Choroid plexus epithelial cell (primary cell): ENCODE results near the gene ZER1.
A peak's percentile ranks its signal among the peaks of the same experiment; 100 is the strongest.

Experiments used
- DNase-seq: peaks from one replicate; pipeline ENCODE4 v3.0.0-alpha.2; 2010; ENCODE audit warnings: low read depth
- H3K4me3 ChIP-seq: 2 replicates; pipeline ENCODE4 v1.5.1; 2011; ENCODE audit warnings: low read depth, mild to moderate bottlenecking, control low read depth, low read length, moderate library complexity
- TF ChIP-seq, protein P1 (sequence below): conservative IDR thresholded peaks from 2 replicates; pipeline ENCODE4 v1.5.1; 2011; ENCODE audit warnings: low read depth, mild to moderate bottlenecking, control low read depth, inconsistent platforms, low read length, moderate library complexity

Gene ZER1

GRCh38 chr9:128706045-128706444, 65.7 kb downstream of the ZER1 start:
- TF ChIP-seq, protein P1, sequence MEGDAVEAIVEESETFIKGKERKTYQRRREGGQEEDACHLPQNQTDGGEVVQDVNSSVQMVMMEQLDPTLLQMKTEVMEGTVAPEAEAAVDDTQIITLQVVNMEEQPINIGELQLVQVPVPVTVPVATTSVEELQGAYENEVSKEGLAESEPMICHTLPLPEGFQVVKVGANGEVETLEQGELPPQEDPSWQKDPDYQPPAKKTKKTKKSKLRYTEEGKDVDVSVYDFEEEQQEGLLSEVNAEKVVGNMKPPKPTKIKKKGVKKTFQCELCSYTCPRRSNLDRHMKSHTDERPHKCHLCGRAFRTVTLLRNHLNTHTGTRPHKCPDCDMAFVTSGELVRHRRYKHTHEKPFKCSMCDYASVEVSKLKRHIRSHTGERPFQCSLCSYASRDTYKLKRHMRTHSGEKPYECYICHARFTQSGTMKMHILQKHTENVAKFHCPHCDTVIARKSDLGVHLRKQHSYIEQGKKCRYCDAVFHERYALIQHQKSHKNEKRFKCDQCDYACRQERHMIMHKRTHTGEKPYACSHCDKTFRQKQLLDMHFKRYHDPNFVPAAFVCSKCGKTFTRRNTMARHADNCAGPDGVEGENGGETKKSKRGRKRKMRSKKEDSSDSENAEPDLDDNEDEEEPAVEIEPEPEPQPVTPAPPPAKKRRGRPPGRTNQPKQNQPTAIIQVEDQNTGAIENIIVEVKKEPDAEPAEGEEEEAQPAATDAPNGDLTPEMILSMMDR = no peak
- no peak for DNase-seq
- no peak overlapping the region for H3K4me3 ChIP-seq

DNA sequence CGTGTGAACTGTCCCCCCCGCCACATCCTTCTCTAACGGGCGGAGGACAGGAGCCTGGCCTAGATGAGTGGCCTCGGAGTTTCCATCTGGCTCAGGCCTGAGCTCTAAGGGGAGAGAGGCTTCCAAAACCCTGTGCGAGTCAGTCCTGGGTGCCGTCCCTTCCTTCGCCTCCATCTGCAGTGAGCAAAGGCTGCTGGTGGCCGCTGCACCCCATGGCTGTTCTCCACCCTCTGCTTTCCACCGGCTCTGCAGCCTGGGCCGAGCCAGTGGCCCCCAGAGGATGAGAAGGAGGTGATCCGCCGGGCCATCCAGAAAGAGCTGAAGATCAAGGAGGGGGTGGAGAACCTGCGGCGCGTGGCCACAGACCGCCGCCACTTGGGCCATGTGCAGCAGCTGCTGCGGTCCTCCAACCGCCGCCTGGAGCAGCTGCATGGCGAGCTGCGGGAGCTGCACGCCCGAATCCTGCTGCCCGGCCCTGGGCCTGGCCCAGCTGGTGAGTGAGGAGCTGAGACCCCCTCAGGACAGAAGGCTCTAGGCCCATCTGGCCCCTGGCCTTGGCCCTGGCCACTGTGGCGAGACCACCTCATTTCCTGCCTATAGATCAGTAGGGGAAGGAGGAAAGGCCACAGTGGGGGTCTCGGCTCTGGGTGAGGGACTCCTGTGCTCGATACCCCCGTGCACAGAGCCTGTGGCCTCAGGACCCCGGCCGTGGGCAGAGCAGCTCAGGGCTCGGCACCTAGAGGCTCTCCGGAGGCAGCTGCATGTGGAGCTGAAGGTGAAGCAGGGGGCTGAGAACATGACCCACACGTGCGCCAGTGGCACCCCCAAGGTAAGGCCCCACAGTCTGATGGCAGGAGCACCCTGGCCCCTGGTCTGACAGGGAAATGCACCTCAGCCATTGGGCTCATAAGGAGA, 66.4 kb downstream of the ZER1 start:
- H3K4me3 ChIP-seq = no peak overlapping the region
- no peak for DNase-seq
- TF ChIP-seq, protein P1 = no peak

DNA sequence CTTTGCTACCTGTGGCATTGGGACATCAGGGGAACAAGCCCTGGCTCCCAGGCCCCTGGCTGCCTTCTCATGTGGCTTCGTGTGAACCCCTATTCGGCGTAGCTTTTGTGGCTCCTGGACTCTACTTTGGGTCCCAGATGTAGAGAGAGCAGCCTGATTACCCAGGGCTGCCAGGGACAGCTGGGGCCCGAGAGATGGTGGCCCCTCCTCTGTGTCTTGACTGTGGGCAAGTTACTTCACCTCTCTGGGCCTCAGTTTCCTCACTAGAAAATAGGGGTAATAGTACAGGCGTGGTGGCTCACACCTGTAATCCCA, 67.4 kb downstream of the ZER1 start:
- TF ChIP-seq, protein P1 = no peak
- DNase-seq = no peak
- no peak overlapping the region for H3K4me3 ChIP-seq

DNA sequence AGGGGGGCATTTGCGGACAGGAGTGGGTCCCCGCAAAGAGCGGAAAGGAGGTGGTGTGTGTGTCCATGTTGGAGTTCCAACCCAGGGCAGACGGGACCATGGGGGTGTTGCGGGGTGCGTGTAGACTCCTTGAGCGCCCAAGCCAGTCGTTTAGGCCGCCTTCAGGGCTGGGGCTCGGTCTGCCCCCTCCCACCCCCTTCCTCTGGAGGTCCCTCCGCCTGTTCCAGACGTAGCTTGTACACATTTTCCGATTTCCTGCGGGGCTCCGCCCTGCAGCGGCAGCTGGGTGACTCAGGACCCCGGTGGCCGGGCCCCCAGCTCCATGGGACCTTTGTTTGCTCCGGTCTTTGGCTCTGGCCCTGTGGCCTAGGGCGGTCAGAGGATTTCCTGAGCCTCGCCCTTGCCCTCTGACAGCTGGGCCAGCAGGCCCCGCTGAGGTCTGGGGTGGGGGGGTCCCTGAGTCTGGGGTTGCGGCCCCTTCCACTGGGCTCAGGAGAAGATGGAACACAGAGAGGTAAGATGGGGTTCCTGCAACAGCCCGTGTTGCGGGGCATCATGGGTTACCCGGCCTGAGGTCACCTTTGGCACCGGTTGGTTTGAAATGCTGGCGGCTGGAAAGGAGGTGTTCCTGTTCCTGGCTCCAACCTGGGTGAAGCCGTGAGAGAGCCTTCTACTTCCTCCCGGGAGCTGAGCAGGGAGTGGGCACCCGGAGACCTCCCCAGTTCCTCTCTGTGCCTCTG, 67.9 kb downstream of the ZER1 start:
- DNase-seq = no peak
- H3K4me3 ChIP-seq = no peak overlapping the region
- TF ChIP-seq, protein P1 = no peak

DNA sequence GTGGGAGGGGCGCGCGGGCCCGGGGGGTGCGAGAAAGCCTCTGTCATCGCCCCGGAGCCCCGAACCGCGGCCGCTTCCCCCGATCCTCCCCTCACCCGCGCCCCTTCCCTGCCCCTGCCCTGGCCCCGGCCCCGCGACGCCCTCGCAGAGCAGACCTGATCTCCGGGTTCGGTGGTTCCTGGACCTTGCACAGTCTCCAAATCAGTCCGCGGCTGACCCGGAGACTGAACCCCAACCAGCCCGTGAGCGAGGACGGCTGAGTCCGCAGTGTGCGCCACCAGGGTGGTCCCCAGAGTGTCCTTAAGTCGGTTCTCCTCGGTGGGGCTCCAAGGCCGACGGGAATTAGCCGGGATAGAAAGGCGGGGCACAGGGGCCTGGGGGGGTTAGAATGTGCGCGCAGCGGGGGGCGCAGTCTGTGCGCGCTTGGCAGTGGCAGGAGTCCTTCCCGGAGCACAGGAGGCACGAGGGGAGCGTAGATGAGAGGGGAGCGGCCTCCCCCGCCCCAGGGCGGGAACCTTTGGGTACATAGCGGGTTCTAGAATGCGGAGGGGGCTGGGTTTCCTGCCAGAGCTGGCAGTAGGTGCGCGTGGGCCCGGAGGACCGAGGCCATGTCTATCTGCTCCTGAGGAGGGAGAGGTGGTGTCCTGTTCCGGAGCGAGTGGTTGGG, 68.6 kb downstream of the ZER1 start:
- TF ChIP-seq, protein P1 = no peak
- DNase-seq = no peak
- peak overlapping the region; percentile 66 for H3K4me3 ChIP-seq

DNA sequence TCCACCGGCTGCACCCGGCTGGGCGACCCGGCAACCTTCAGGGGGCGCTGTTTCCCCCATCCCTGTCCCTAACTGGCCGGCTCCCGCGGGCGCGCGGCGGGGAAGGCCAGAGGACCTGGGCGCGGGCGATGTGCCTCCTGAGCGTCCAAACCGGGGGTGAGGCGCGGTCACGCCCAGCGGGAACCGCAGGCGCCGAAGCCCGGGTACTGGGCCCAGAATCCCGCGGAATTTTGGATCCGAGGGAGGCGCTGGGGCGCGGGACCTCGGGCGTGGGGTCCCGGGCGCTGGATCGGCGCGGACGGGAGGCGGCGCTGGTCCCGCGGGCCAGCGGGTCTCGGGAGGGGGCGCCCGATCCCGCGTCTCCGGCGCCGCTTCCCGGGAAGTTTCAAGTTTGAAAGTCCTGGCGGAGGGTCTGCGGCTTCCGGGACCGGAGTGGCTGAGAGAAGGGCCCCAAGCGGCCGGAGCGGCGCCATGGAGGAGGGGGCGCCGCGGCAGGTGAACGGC, 69.2 kb downstream of the ZER1 start, which contains the start of gene PKN3:
TSS of gene PKN3 (plus strand) at position 59 of the 504 bp plus-strand sequence. CDS start at position 472, 413 bp downstream.
- TF ChIP-seq, protein P1 = peak; percentile 77
- DNase-seq = peak; percentile 69
- peak within 1 kb of the TSS; percentile 66 for H3K4me3 ChIP-seq
